Gastrocnemius medialis (tissue), 4 donors: Measurements from ENCODE around the gene HSD3B1. TPM values are rescaled to one million over a fixed set of nuclear protein-coding genes. Genes with fewer than 3 reads are reported as not detected.

Experiments
- ATAC-seq, 2 donors: fragments of 150-250 bp; one replicate each; pipeline ENCODE4 v1.9.1; 2016
- DNase-seq, 2 donors: peaks; one replicate each; pipeline ENCODE4 v3.0.0-alpha.2; 2019
- H3K27ac ChIP-seq, 4 donors: fragments of 200-600 bp; sonication (generic); 1 replicate in 1 of 4; 2 replicates in 3 of 4; pipeline ENCODE4 v1.5.1; 2016 to 2018; ENCODE audit warnings: mild to moderate bottlenecking in 2 of 4, moderate library complexity in 1 of 4
- H3K27me3 ChIP-seq, 3 donors: fragments of 200-600 bp; sonication (generic) in 2 of 3; 1 replicate in 1 of 3; 2 replicates in 2 of 3; pipeline versions ENCODE4 v1.5.1 to v1.6.0; 2016 to 2019; ENCODE audit warnings: mild to moderate bottlenecking in 1 of 3, moderate library complexity in 1 of 3
- H3K36me3 ChIP-seq, 2 donors: fragments of 200-600 bp; sonication (generic) in 1 of 2; one replicate each; pipeline ENCODE4 v1.5.1; 2017 to 2018
- H3K4me1 ChIP-seq, 2 donors: fragments of 200-600 bp; sonication (generic) in 1 of 2; one replicate each; pipeline ENCODE4 v1.5.1; 2016 to 2017; ENCODE audit warnings: mild to moderate bottlenecking in 2 of 2
- H3K4me3 ChIP-seq, 4 donors: fragments of 200-600 bp; sonication (generic) in 3 of 4; 1 replicate in 1 of 4; 2 replicates in 3 of 4; pipeline ENCODE4 v1.5.1; 2016 to 2019; ENCODE audit warnings: mild to moderate bottlenecking in 2 of 4
- H3K9me3 ChIP-seq, 3 donors: fragments of 200-600 bp; sonication (generic) in 2 of 3; 1 replicate in 1 of 3; 2 replicates in 2 of 3; pipeline ENCODE4 v1.5.1; 2016 to 2019
- CTCF ChIP-seq, 5 experiments: fragments of 450-650 bp in 3 of 5; fragments of 200-600 bp in 2 of 5; sonication (generic) in 2 of 5; IDR thresholded peaks in 4 of 5; conservative IDR thresholded peaks in 1 of 5; 1 replicate in 4 of 5; 2 replicates in 1 of 5; pipeline ENCODE4 v1.5.1; 2016 to 2019; ENCODE audit warnings: antibody characterized with exemption in 5 of 5, mild to moderate bottlenecking in 3 of 5, moderate library complexity in 3 of 5
- POLR2A ChIP-seq, 2 donors: fragments of 450-650 bp; IDR thresholded peaks; one replicate each; pipeline ENCODE4 v1.6.1; 2017; ENCODE audit warnings: antibody characterized with exemption in 2 of 2, mild to moderate bottlenecking in 2 of 2, moderate library complexity in 2 of 2
- in situ Hi-C, 4 donors: fragments of 200-750 bp; cut with MboI; loops; one replicate each; pipeline versions ENCODE4 v1.15.0 to v1.8.0; 2017; ENCODE audit warnings: low sequenced_read_pairs in 4 of 4
- intact Hi-C: fragments of 100-400 bp; cut with DNase I; formaldehyde crosslinking; loops from one replicate; pipeline ENCODE4 v1.15.1; 2023; ENCODE audit warnings: low total_unique reads
- total RNA-seq, 4 donors: library from RNA; depleted of rRNA; stranded (reverse); fragments of >200 nt; gene quantifications; one replicate each; pipeline versions ENCODE4 v1.1.0 to v1.2.3, GENCODE V29; 2016

HSD3B1 gene
- total RNA-seq, 4 donors from 2014 or later, result not detected

GRCh38 chr1:119537966-119538365 lies 31.0 kb downstream of the HSD3B1 start:
- ATAC-seq (no peak), DNase-seq (no peak)
- TF ChIP-seq CTCF (IDR thresholded peaks at IDR 0.05 in 4 of 5, conservative IDR thresholded peaks at IDR 0.05 in 1 of 5), result no peak
- no peak for TF ChIP-seq POLR2A (IDR thresholded peaks at IDR 0.05)
- H3K36me3 ChIP-seq, result no peaks in the 10 kb centered on the region
- no peaks in the 10 kb centered on the region for H3K9me3 ChIP-seq
- no peaks in the 10 kb centered on the region for H3K27me3 ChIP-seq
- in situ Hi-C loops, result no loop called here
- no peaks in the 10 kb centered on the region for H3K4me1 ChIP-seq
- no peak overlapping the region for H3K4me3 ChIP-seq
- intact Hi-C loops, result no loop called here
- H3K27ac ChIP-seq, result no peak overlapping the region

GRCh38 chr1:119539636-119540035 lies 32.6 kb downstream of the HSD3B1 start:
- Histone ChIP-seq H3K27me3 (no peaks in the 10 kb centered on the region), H3K4me1 (no peaks in the 10 kb centered on the region), H3K9me3 (no peaks in the 10 kb centered on the region), H3K27ac (no peak overlapping the region), H3K4me3 (no peak overlapping the region), H3K36me3 (no peaks in the 10 kb centered on the region)
- no peak for TF ChIP-seq CTCF (IDR thresholded peaks at IDR 0.05 in 4 of 5, conservative IDR thresholded peaks at IDR 0.05 in 1 of 5)
- no peak for TF ChIP-seq POLR2A (IDR thresholded peaks at IDR 0.05)
- in situ Hi-C loops (no loop called here), intact Hi-C loops (no loop called here)
- no peak for ATAC-seq
- no peak for DNase-seq

GRCh38 chr1:119541389-119541788 lies 34.4 kb downstream of the HSD3B1 start:
- intact Hi-C loops (no loop called here), in situ Hi-C loops (no loop called here)
- H3K9me3 ChIP-seq, result no peaks in the 10 kb centered on the region
- no peaks in the 10 kb centered on the region for H3K4me1 ChIP-seq
- DNase-seq (no peak), ATAC-seq (no peak)
- no peak overlapping the region for H3K27ac ChIP-seq
- H3K36me3 ChIP-seq, result no peaks in the 10 kb centered on the region
- H3K4me3 ChIP-seq, result no peak overlapping the region
- no peaks in the 10 kb centered on the region for H3K27me3 ChIP-seq
- TF ChIP-seq POLR2A (IDR thresholded peaks at IDR 0.05), result no peak

- peak in 1 of 2 donors; percentile 62 for ATAC-seq
Observed at GRCh38 chr1:119542492-119542946, 35.5 kb downstream of the HSD3B1 start.

GRCh38 chr1:119544165-119544762 lies 37.3 kb downstream of the HSD3B1 start:
- in situ Hi-C loops, result no loop called here
- DNase-seq (no peak), ATAC-seq (no peak)
- Histone ChIP-seq H3K36me3 (no peaks in the 10 kb centered on the region), H3K27ac (no peak overlapping the region), H3K4me1 (no peaks in the 10 kb centered on the region), H3K27me3 (no peaks in the 10 kb centered on the region), H3K9me3 (no peaks in the 10 kb centered on the region), H3K4me3 (no peak overlapping the region)
- TF ChIP-seq CTCF (IDR thresholded peaks at IDR 0.05 in 4 of 5, conservative IDR thresholded peaks at IDR 0.05 in 1 of 5), result no peak
- no peak for TF ChIP-seq POLR2A (IDR thresholded peaks at IDR 0.05)
- intact Hi-C loops, result no loop called here

More at GRCh38 chr1:119542492-119542946, 35.5 kb downstream of the HSD3B1 start:
- Histone ChIP-seq H3K4me1 (no peaks in the 10 kb centered on the region), H3K4me3 (no peak overlapping the region), H3K9me3 (no peaks in the 10 kb centered on the region), H3K27ac (no peak overlapping the region), H3K27me3 (no peaks in the 10 kb centered on the region), H3K36me3 (no peaks in the 10 kb centered on the region)
- in situ Hi-C loops, result no loop called here
- TF ChIP-seq POLR2A (IDR thresholded peaks at IDR 0.05), result no peak
- no peak for TF ChIP-seq CTCF (IDR thresholded peaks at IDR 0.05 in 4 of 5, conservative IDR thresholded peaks at IDR 0.05 in 1 of 5)
- no peak for DNase-seq
- intact Hi-C loops, result no loop called here
